Neural progenitor cell (in vitro differentiated cells): ENCODE measurements around the gene PLB1. TPM values are rescaled to one million over a fixed set of nuclear protein-coding genes. Genes with fewer than 3 reads are reported as not detected.

ENCODE experiments used
- DNase-seq: peaks from one replicate; pipeline ENCODE4 v3.0.0-alpha.2; 2016; ENCODE audit warnings: low spot score
- H2AFZ ChIP-seq: fragments of 200-600 bp; sonication (generic); replicated peaks from 2 replicates; pipeline ENCODE4 v1.6.1; 2016; ENCODE audit warnings: antibody characterized with exemption
- H3F3A ChIP-seq: fragments of 200-600 bp; sonication (generic); 2 replicates; pipeline ENCODE4 v1.6.1; 2016; ENCODE audit warnings: antibody characterized with exemption, low read depth
- H3K27ac ChIP-seq: fragments of 200-600 bp; sonication (generic); 2 replicates; pipeline ENCODE4 v1.5.1; 2016; ENCODE audit warnings: mild to moderate bottlenecking
- H3K27me3 ChIP-seq: fragments of 200-600 bp; sonication (generic); 2 replicates; pipeline ENCODE4 v1.6.1; 2016; ENCODE audit warnings: mild to moderate bottlenecking, moderate library complexity
- H3K36me3 ChIP-seq: fragments of 200-600 bp; sonication (generic); 2 replicates; pipeline ENCODE4 v1.5.1; 2016
- H3K4me1 ChIP-seq: fragments of 200-600 bp; sonication (generic); 2 replicates; pipeline ENCODE4 v1.6.1; 2016; ENCODE audit warnings: mixed run types
- H3K4me2 ChIP-seq: fragments of 200-600 bp; sonication (generic); 2 replicates; pipeline ENCODE4 v1.6.1; 2016
- H3K4me3 ChIP-seq: fragments of 200-600 bp; sonication (generic); 2 replicates; pipeline ENCODE4 v1.5.1; 2016
- H3K79me2 ChIP-seq: fragments of 200-600 bp; sonication (generic); 2 replicates; pipeline ENCODE4 v1.6.1; 2016; ENCODE audit warnings: low read depth
- H3K9ac ChIP-seq: fragments of 200-600 bp; sonication (generic); 2 replicates; pipeline ENCODE4 v1.6.1; 2016
- H3K9me3 ChIP-seq: fragments of 200-600 bp; sonication (generic); 2 replicates; pipeline ENCODE4 v1.5.1; 2016; ENCODE audit warnings: low read depth
- H4K20me1 ChIP-seq: fragments of 200-600 bp; sonication (generic); 2 replicates; pipeline ENCODE4 v1.6.1; 2016; ENCODE audit warnings: low read depth
- H3K27ac Mint-ChIP-seq: 3 replicates; pipeline ENCODE4 v1.8.0; 2021; ENCODE audit warnings: mixed read lengths
- H3K27me3 Mint-ChIP-seq: 2 replicates; pipeline ENCODE4 v1.8.0; 2022; ENCODE audit warnings: low read depth, mild to moderate bottlenecking, inconsistent platforms, moderate library complexity, mixed read lengths; ENCODE audit not compliant: insufficient read depth
- H3K36me3 Mint-ChIP-seq: 3 replicates; pipeline ENCODE4 v1.8.0; 2021; ENCODE audit warnings: mixed read lengths
- H3K4me1 Mint-ChIP-seq: 3 replicates; pipeline ENCODE4 v1.8.0; 2021; ENCODE audit warnings: mixed read lengths
- H3K4me3 Mint-ChIP-seq: 3 replicates; pipeline ENCODE4 v1.8.0; 2021; ENCODE audit warnings: mild to moderate bottlenecking, moderate library complexity, mixed read lengths
- H3K9me3 Mint-ChIP-seq: 3 replicates; pipeline ENCODE4 v1.8.0; 2020; ENCODE audit warnings: mixed read lengths
- EZH2 ChIP-seq: fragments of 200-600 bp; sonication (generic); IDR thresholded peaks from 2 replicates; pipeline ENCODE4 v1.6.1; 2017; ENCODE audit warnings: antibody characterized with exemption, mild to moderate bottlenecking, moderate library complexity
- EZH2phosphoT487 ChIP-seq: fragments of 200-600 bp; sonication (generic); IDR thresholded peaks from 2 replicates; pipeline ENCODE4 v1.6.1; 2017; ENCODE audit warnings: antibody characterized with exemption
- total RNA-seq: library from RNA; depleted of rRNA; stranded (reverse); fragments of >200 nt; gene quantifications from 2 replicates; pipeline ENCODE4 v1.2.3, GENCODE V29; 2015; ENCODE audit warnings: low replicate concordance
- TF ChIP-seq, protein P1 (sequence below): fragments of 200-600 bp; sonication (generic); IDR thresholded peaks from 2 replicates; pipeline ENCODE4 v1.5.1; 2017; ENCODE audit warnings: antibody characterized with exemption, mild to moderate bottlenecking

Gene PLB1
- total RNA-seq, 1 donor from 2014 or later, result not detected

DNA sequence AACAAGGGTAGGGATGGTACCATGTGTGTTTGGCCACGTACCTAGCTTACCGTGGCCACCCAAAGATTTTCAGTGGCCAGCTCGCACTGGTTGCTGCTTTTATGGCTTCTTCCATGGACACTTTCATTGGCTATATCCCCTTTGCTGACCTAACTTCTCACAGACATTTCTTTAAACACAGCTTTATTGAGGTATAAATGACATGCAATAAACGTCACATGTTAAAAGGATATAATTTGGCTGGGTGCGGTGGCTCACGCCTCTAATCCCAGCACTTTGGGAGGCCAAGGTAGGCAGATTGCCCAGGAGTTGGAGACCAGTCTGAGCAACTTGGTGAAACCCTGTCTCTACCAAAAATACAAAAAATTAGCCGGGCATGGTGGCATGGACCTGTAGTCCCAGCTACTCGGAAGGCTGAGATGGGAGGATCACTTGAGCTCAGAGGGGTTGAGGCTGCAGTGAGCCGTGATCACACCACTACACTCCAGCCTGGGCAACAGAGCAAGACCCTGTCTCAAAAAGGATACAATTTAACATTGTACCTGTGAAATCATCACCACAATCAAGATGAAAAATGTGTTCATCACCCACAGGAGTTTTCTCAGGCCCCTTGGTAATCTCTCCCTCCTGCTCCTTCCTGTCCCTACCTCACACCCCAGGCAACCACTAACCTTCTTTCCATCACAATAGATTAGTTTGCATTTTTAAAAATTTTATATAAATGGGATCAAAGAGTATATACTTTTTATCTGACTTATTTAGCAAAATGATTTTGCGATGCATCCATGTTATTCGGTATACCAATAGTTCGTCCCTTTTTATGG, 127.9 kb downstream of the PLB1 start:
- H3K36me3 ChIP-seq, result no peaks in the 10 kb centered on the region
- H3K79me2 ChIP-seq, result no peaks in the 10 kb centered on the region
- H2AFZ ChIP-seq, result no peak overlapping the region
- no peak overlapping the region for H3K4me2 ChIP-seq
- H4K20me1 ChIP-seq, result no peaks in the 10 kb centered on the region
- TF ChIP-seq, protein P1, sequence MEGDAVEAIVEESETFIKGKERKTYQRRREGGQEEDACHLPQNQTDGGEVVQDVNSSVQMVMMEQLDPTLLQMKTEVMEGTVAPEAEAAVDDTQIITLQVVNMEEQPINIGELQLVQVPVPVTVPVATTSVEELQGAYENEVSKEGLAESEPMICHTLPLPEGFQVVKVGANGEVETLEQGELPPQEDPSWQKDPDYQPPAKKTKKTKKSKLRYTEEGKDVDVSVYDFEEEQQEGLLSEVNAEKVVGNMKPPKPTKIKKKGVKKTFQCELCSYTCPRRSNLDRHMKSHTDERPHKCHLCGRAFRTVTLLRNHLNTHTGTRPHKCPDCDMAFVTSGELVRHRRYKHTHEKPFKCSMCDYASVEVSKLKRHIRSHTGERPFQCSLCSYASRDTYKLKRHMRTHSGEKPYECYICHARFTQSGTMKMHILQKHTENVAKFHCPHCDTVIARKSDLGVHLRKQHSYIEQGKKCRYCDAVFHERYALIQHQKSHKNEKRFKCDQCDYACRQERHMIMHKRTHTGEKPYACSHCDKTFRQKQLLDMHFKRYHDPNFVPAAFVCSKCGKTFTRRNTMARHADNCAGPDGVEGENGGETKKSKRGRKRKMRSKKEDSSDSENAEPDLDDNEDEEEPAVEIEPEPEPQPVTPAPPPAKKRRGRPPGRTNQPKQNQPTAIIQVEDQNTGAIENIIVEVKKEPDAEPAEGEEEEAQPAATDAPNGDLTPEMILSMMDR, result no peak
- TF ChIP-seq EZH2phosphoT487, result no peak
- TF ChIP-seq EZH2, result no peak
- no peak overlapping the region for H3K9ac ChIP-seq
- H3K9me3 ChIP-seq, result no peaks in the 10 kb centered on the region
- DNase-seq, result no peak
- peaks cover 26% of the 10 kb centered on the region for H3K4me1 ChIP-seq
- no peaks in the 10 kb centered on the region for H3K27me3 ChIP-seq
- Mint-ChIP-seq H3K4me1 (peaks cover 59% of the 10 kb centered on the region), H3K9me3 (no peaks in the 10 kb centered on the region), H3K4me3 (no peak overlapping the region), H3K27ac (peak overlapping the region; percentile 62), H3K36me3 (no peaks in the 10 kb centered on the region), H3K27me3 (peaks cover 27% of the 10 kb centered on the region)
- H3K27ac ChIP-seq, result no peak overlapping the region
- H3K4me3 ChIP-seq, result no peak overlapping the region
- H3F3A ChIP-seq, result peaks cover 23% of the 10 kb centered on the region

DNA sequence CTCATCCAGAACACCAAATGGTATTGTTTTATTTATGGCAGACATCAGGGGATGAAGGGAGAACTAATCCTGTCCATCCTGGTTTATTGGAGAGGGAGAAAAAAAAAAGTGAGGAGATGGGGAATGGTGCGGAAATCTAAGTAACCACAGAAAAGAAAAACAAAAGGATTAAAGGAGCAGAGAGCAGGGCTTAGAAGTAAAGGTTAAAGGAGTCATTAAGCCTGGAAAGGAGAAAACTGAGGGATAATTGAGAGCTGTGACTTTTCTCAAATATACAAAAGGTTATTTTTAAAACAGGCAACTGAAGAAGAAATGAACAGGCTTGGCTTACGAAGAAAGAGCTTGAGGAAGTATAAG, 128.6 kb downstream of the PLB1 start:
- Mint-ChIP-seq H3K27me3 (peaks cover 24% of the 10 kb centered on the region), H3K36me3 (no peaks in the 10 kb centered on the region), H3K27ac (peak overlapping the region; percentile 29), H3K4me3 (no peak overlapping the region), H3K4me1 (peaks cover 54% of the 10 kb centered on the region), H3K9me3 (no peaks in the 10 kb centered on the region)
- Histone ChIP-seq H2AFZ (no peak overlapping the region), H3K79me2 (no peaks in the 10 kb centered on the region), H3K9me3 (no peaks in the 10 kb centered on the region), H3K4me1 (peaks cover 26% of the 10 kb centered on the region), H3K9ac (no peak overlapping the region), H4K20me1 (no peaks in the 10 kb centered on the region), H3K27ac (peak overlapping the region; percentile 61), H3K4me2 (peak overlapping the region; percentile 50), H3K4me3 (no peak overlapping the region), H3F3A (peaks cover 23% of the 10 kb centered on the region), H3K27me3 (no peaks in the 10 kb centered on the region), H3K36me3 (no peaks in the 10 kb centered on the region)
- TF ChIP-seq, protein P1, result no peak
- TF ChIP-seq EZH2 (no peak), EZH2phosphoT487 (no peak)
- DNase-seq, result no peak

DNA sequence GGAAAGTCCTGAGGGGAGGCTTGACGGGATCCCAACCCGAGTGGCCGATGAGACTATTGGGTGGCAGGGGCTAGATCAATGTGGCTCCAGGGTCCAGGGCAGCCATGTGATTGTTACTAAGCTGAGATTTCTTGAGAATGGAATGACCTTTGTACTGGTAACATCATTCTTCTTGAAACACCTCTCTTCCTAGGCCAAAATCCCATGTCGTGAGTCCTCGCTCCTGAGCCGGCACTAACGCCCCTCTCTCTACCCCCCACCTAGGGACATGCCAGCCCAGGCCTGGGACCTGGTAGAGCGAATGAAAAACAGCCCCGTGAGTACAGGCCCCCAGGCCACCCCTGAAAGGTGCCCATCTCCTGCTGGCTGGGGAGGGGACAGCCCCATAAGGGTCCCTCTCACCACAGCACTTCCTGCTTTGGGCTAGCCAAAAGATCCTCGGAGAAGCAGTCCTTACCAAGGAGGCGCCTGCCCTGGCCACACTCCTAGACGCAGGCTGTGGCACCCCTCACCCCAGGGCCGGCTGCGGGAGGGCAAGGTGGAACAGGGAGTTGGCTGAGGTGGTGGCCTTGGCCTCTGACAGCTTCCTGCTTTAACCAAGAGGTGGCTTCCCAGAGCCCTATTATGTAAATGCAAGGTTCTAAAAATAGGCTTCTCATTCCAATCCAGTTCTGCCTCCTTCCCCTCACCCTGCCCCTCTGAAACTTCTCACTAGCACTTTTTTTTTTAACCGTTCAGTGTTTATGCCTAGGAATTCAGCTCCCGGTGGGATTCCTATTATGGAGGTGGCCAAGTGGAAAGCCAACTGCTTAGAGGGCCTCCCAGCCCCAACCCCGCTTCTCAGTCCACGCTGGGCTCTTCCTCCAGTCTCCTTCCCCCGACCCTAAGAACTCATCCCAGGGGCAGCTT, 129.2 kb downstream of the PLB1 start:
- Mint-ChIP-seq H3K9me3 (no peaks in the 10 kb centered on the region), H3K36me3 (no peaks in the 10 kb centered on the region), H3K27me3 (peaks cover 24% of the 10 kb centered on the region), H3K27ac (peak overlapping the region; percentile 29), H3K4me3 (peak overlapping the region; percentile 68), H3K4me1 (peaks cover 48% of the 10 kb centered on the region)
- H3K36me3 ChIP-seq, result no peaks in the 10 kb centered on the region
- no peak overlapping the region for H3K9ac ChIP-seq
- TF ChIP-seq EZH2phosphoT487 (no peak), EZH2 (no peak)
- TF ChIP-seq, protein P1, result no peak
- H3K4me2 ChIP-seq, result peak overlapping the region; percentile 50
- no peak overlapping the region for H2AFZ ChIP-seq
- no peaks in the 10 kb centered on the region for H3K27me3 ChIP-seq
- H3K79me2 ChIP-seq, result no peaks in the 10 kb centered on the region
- peak; percentile 38 for DNase-seq
- no peaks in the 10 kb centered on the region for H3K9me3 ChIP-seq
- no peak overlapping the region for H3K4me3 ChIP-seq
- H3K4me1 ChIP-seq, result peaks cover 26% of the 10 kb centered on the region
- H4K20me1 ChIP-seq, result no peaks in the 10 kb centered on the region
- H3F3A ChIP-seq, result peaks cover 23% of the 10 kb centered on the region
- H3K27ac ChIP-seq, result peak overlapping the region; percentile 61
